Astrocyte of the spinal cord (primary cell): ENCODE measurements around the gene CCDC181.

Source experiments
- DNase-seq: peaks from one replicate; pipeline ENCODE4 v3.0.0; 2011; ENCODE audit warnings: low read depth, low spot score
- H3K4me3 ChIP-seq: 2 replicates; pipeline ENCODE4 v1.5.1; 2011; ENCODE audit warnings: low read depth, mild to moderate bottlenecking, low read length, moderate library complexity
- CTCF ChIP-seq: IDR thresholded peaks from 2 replicates; pipeline ENCODE4 v1.5.1; 2012; ENCODE audit warnings: low read depth, mild to moderate bottlenecking, low read length, inconsistent platforms
- in situ Hi-C: cut with HindIII; loops from 2 replicates; pipeline ENCODE4 v1.10.0; 2017; ENCODE audit warnings: low sequenced_read_pairs

The CCDC181 gene

GRCh38 chr1:169363046-169363730, 64.1 kb downstream of the CCDC181 start:
- in situ Hi-C loops, result no loop called here
- DNase-seq, result peak; percentile 91
- no peak for TF ChIP-seq CTCF
- no peak overlapping the region for H3K4me3 ChIP-seq

- TF ChIP-seq CTCF, result no peak
- no peak overlapping the region for H3K4me3 ChIP-seq
- peak; percentile 19 for DNase-seq
- in situ Hi-C loops, result no loop called here
Observed at GRCh38 chr1:169361281-169361680, 66.0 kb downstream of the CCDC181 start.

GRCh38 chr1:169360415-169360814, 66.9 kb downstream of the CCDC181 start:
- no peak for TF ChIP-seq CTCF
- no peak for DNase-seq

GRCh38 chr1:169348383-169349036, 78.8 kb downstream of the CCDC181 start:
- TF ChIP-seq CTCF, result peak; percentile 60
- peak; percentile 66 for DNase-seq
- H3K4me3 ChIP-seq, result no peak overlapping the region
- in situ Hi-C loops, result no loop called here

More at GRCh38 chr1:169360415-169360814, 66.9 kb downstream of the CCDC181 start:
- H3K4me3 ChIP-seq, result no peak overlapping the region
- in situ Hi-C loops, result no loop called here

GRCh38 chr1:169347688-169348382, 79.4 kb downstream of the CCDC181 start:
- H3K4me3 ChIP-seq, result no peak overlapping the region
- in situ Hi-C loops, result no loop called here
- DNase-seq, result no peak
- no peak for TF ChIP-seq CTCF

- TF ChIP-seq CTCF, result no peak
- in situ Hi-C loops, result no loop called here
- DNase-seq, result no peak
Observed at GRCh38 chr1:169346036-169346589, 81.2 kb downstream of the CCDC181 start.

More at GRCh38 chr1:169346036-169346589, 81.2 kb downstream of the CCDC181 start:
- H3K4me3 ChIP-seq, result no peak overlapping the region
